Ascending aorta (tissue), 2 donors: ENCODE data around the gene ANKDD1A. TPM values are rescaled to one million over a fixed set of nuclear protein-coding genes. Genes with fewer than 3 reads are reported as not detected.

Experiments used
- DNase-seq, 2 donors: peaks; one replicate each; pipeline ENCODE4 v3.0.0-alpha.2; 2019; ENCODE audit warnings: low spot score in 2 of 2
- H3K27ac ChIP-seq, 2 donors: fragments of 200-600 bp; sonication (generic); one replicate each; pipeline ENCODE4 v1.5.1; 2016 to 2017; ENCODE audit warnings: mild to moderate bottlenecking in 1 of 2
- H3K27me3 ChIP-seq: fragments of 200-600 bp; sonication (generic); one replicate; pipeline ENCODE4 v1.5.1; 2017
- H3K36me3 ChIP-seq, 2 donors: fragments of 200-600 bp; sonication (generic); one replicate each; pipeline ENCODE4 v1.5.1; 2016
- H3K4me1 ChIP-seq, 2 donors: fragments of 200-600 bp; sonication (generic); one replicate each; pipeline ENCODE4 v1.5.1; 2016 to 2017; ENCODE audit warnings: mild to moderate bottlenecking in 1 of 2
- H3K4me3 ChIP-seq, 2 donors: fragments of 200-600 bp; sonication (generic); one replicate each; pipeline ENCODE4 v1.5.1; 2016 to 2017; ENCODE audit warnings: mild to moderate bottlenecking in 1 of 2
- H3K9me3 ChIP-seq, 2 donors: fragments of 200-600 bp; sonication (generic); one replicate each; pipeline ENCODE4 v1.5.1; 2016
- intact Hi-C: fragments of 100-400 bp; cut with DNase I; formaldehyde crosslinking; loops from one replicate; pipeline ENCODE4 v1.15.1; 2023
- total RNA-seq: library from RNA; depleted of rRNA; stranded (reverse); fragments of >200 nt; gene quantifications from one replicate; pipeline ENCODE4 v1.1.0, GENCODE V29; 2016
- TF ChIP-seq, protein P1 (sequence below), 3 experiments: fragments of 200-600 bp in 2 of 3; fragments of 450-650 bp in 1 of 3; sonication (generic) in 2 of 3; IDR thresholded peaks; one replicate each; pipeline ENCODE4 v1.5.1; 2016 to 2019; ENCODE audit warnings: antibody characterized with exemption in 3 of 3, mild to moderate bottlenecking in 1 of 3, moderate library complexity in 1 of 3

Gene ANKDD1A
- total RNA-seq, 1 donor from 2014 or later: 28.6 TPM

GRCh38 chr15:64915518-64916227, 4.0 kb downstream of the ANKDD1A start:
- Histone ChIP-seq H3K27me3 (no peaks in the 10 kb centered on the region), H3K4me1 (peaks cover 0 to 11% of the 10 kb centered on the region in 2 donors), H3K36me3 (no peaks in the 10 kb centered on the region), H3K27ac (no peak overlapping the region), H3K9me3 (no peaks in the 10 kb centered on the region), H3K4me3 (no peak overlapping the region)
- intact Hi-C loops: no loop called here
- TF ChIP-seq, protein P1, sequence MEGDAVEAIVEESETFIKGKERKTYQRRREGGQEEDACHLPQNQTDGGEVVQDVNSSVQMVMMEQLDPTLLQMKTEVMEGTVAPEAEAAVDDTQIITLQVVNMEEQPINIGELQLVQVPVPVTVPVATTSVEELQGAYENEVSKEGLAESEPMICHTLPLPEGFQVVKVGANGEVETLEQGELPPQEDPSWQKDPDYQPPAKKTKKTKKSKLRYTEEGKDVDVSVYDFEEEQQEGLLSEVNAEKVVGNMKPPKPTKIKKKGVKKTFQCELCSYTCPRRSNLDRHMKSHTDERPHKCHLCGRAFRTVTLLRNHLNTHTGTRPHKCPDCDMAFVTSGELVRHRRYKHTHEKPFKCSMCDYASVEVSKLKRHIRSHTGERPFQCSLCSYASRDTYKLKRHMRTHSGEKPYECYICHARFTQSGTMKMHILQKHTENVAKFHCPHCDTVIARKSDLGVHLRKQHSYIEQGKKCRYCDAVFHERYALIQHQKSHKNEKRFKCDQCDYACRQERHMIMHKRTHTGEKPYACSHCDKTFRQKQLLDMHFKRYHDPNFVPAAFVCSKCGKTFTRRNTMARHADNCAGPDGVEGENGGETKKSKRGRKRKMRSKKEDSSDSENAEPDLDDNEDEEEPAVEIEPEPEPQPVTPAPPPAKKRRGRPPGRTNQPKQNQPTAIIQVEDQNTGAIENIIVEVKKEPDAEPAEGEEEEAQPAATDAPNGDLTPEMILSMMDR (IDR thresholded peaks at IDR 0.05): no peak
- DNase-seq: no peak

DNA sequence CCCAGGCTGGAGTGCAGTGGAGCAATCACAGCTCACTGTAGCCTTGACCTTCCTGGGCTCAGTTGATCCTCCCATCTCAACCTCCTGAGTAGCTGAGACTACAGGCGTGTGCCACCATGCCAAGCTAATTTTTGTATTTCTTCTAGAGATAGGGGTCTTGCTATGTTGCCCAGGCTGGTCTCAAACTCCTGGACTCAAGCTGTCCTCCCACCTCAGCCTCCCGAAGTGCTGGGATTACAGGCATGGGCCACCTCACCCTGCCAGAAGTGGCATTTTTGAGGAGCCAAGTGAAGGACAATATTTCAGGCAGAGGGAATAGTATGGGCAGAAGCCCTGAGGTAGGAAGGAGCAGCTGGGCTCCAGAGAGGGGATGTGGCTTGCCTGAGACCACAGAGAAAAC, 4.7 kb downstream of the ANKDD1A start:
- intact Hi-C loops: no loop called here
- Histone ChIP-seq H3K36me3 (no peaks in the 10 kb centered on the region), H3K27ac (no peak overlapping the region), H3K4me1 (peaks cover 0 to 6% of the 10 kb centered on the region in 2 donors), H3K4me3 (no peak overlapping the region), H3K9me3 (no peaks in the 10 kb centered on the region), H3K27me3 (no peaks in the 10 kb centered on the region)
- TF ChIP-seq, protein P1 (IDR thresholded peaks at IDR 0.05): no peak
- DNase-seq: no peak

- no peak overlapping the region for H3K27ac ChIP-seq
- H3K4me1 ChIP-seq: peaks cover 0 to 10% of the 10 kb centered on the region in 2 donors
- no peak overlapping the region for H3K4me3 ChIP-seq
- no peaks in the 10 kb centered on the region for H3K9me3 ChIP-seq
- TF ChIP-seq, protein P1 (IDR thresholded peaks at IDR 0.05): no peak
- H3K36me3 ChIP-seq: no peaks in the 10 kb centered on the region
- intact Hi-C loops: no loop called here
- DNase-seq: no peak
- no peaks in the 10 kb centered on the region for H3K27me3 ChIP-seq
Measured at GRCh38 chr15:64917211-64917610, 5.5 kb downstream of the ANKDD1A start.

- H3K9me3 ChIP-seq: no peaks in the 10 kb centered on the region
- peaks cover 0 to 9% of the 10 kb centered on the region in 2 donors for H3K4me1 ChIP-seq
- no peak overlapping the region for H3K27ac ChIP-seq
- no peaks in the 10 kb centered on the region for H3K36me3 ChIP-seq
- intact Hi-C loops: no loop called here
- no peak overlapping the region for H3K4me3 ChIP-seq
- H3K27me3 ChIP-seq: no peaks in the 10 kb centered on the region
- no peak for DNase-seq
- TF ChIP-seq, protein P1 (IDR thresholded peaks at IDR 0.05): no peak
Measured at GRCh38 chr15:64919721-64920120, 8.0 kb downstream of the ANKDD1A start.

- peaks cover 0 to 9% of the 10 kb centered on the region in 2 donors for H3K4me1 ChIP-seq
- DNase-seq: peak in 1 of 2 donors; percentile 57
- H3K9me3 ChIP-seq: no peaks in the 10 kb centered on the region
- H3K4me3 ChIP-seq: no peak overlapping the region
- no peaks in the 10 kb centered on the region for H3K27me3 ChIP-seq
- peak overlapping the region; percentile 75 to 84 for H3K27ac ChIP-seq
- intact Hi-C loops: no loop called here
- TF ChIP-seq, protein P1 (IDR thresholded peaks at IDR 0.05): no peak
- peaks cover 0 to 1% of the 10 kb centered on the region in 2 donors for H3K36me3 ChIP-seq
Measured at GRCh38 chr15:64921711-64922110, 10.0 kb downstream of the ANKDD1A start.
